Type B pancreatic cell (in vitro differentiated cells): ENCODE data around the gene ATG101. TPM values are rescaled to one million over a fixed set of nuclear protein-coding genes. Genes with fewer than 3 reads are reported as not detected.
A peak's percentile ranks its signal among the peaks of the same experiment; 100 is the strongest.

Experiments used
- DNase-seq: peaks from one replicate; pipeline ENCODE4 v3.0.0; 2021; ENCODE audit warnings: mixed read lengths; ENCODE audit not compliant: unreplicated experiment; ENCODE audit errors: extremely low spot score
- H3K27ac Mint-ChIP-seq: 2 replicates; pipeline ENCODE4 v1.8.0; 2021; ENCODE audit warnings: mild to moderate bottlenecking, mixed read lengths
- H3K27me3 Mint-ChIP-seq: 2 replicates; pipeline ENCODE4 v1.8.0; 2021; ENCODE audit warnings: mixed read lengths
- H3K36me3 Mint-ChIP-seq: 2 replicates; pipeline ENCODE4 v1.8.0; 2021; ENCODE audit warnings: mixed read lengths
- H3K4me1 Mint-ChIP-seq: one replicate; pipeline ENCODE4 v1.8.0; 2021; ENCODE audit warnings: mixed read lengths; ENCODE audit not compliant: unreplicated experiment
- H3K4me3 Mint-ChIP-seq: 2 replicates; pipeline ENCODE4 v1.8.0; 2021; ENCODE audit warnings: mild to moderate bottlenecking, mixed read lengths
- H3K9me3 Mint-ChIP-seq: 2 replicates; pipeline ENCODE4 v1.8.0; 2021; ENCODE audit warnings: mixed read lengths
- total RNA-seq: library from RNA; stranded (reverse); gene quantifications from 2 replicates; pipeline ENCODE4 v1.2.1, GENCODE V29; 2021; ENCODE audit warnings: low replicate concordance
- TF ChIP-seq, protein P1 (sequence below): fragments of 200-600 bp; sonication (generic); conservative IDR thresholded peaks from 2 replicates; pipeline ENCODE4 v1.5.0; 2021; ENCODE audit warnings: antibody characterized with exemption, mild to moderate bottlenecking

The ATG101 gene
- total RNA-seq, 1 donor from 2014 or later = 35.7 TPM

DNA sequence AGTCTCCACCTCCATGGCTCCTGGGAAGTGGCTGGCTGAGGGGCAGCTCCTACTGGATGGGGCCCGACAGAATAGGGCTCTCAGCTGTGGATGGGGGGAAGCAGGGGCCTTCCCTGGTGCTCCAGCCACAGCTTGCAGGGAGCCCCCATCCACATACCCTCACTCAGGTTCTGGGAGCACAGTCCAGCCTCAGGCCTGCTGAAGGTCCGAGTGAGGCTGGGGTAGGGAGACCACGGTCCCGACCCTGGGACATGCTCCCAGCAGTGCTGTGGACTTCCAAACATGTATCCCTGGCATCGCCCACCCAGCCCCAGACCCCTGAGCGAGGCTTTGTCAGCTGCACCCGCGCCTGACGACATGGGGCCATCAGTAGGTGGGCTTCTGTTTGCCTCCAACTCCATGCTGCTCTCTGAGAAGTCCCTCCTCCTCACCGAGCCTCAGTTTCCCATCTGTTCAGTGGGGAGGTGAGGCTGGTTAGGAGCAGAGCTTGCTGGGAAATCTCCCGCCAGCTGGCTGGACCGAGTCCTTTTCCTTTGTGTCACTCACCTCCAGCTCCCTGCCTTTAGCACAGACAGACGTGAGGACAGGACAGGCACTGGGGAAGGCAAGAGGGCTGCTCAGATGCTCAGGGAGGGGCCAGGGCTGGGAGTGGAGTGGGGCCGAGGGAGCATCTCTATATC is 9.1 kb upstream of the ATG101 start:
- Mint-ChIP-seq H3K4me1 (no peaks in the 10 kb centered on the region), H3K36me3 (no peaks in the 10 kb centered on the region), H3K27ac (peak overlapping the region; percentile 18), H3K27me3 (peaks cover 10% of the 10 kb centered on the region), H3K9me3 (no peaks in the 10 kb centered on the region), H3K4me3 (no peak overlapping the region)
- TF ChIP-seq, protein P1, sequence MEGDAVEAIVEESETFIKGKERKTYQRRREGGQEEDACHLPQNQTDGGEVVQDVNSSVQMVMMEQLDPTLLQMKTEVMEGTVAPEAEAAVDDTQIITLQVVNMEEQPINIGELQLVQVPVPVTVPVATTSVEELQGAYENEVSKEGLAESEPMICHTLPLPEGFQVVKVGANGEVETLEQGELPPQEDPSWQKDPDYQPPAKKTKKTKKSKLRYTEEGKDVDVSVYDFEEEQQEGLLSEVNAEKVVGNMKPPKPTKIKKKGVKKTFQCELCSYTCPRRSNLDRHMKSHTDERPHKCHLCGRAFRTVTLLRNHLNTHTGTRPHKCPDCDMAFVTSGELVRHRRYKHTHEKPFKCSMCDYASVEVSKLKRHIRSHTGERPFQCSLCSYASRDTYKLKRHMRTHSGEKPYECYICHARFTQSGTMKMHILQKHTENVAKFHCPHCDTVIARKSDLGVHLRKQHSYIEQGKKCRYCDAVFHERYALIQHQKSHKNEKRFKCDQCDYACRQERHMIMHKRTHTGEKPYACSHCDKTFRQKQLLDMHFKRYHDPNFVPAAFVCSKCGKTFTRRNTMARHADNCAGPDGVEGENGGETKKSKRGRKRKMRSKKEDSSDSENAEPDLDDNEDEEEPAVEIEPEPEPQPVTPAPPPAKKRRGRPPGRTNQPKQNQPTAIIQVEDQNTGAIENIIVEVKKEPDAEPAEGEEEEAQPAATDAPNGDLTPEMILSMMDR = no peak
- DNase-seq = no peak

- Mint-ChIP-seq H3K4me1 (no peaks in the 10 kb centered on the region), H3K27ac (peak overlapping the region; percentile 18), H3K4me3 (no peak overlapping the region), H3K9me3 (no peaks in the 10 kb centered on the region), H3K36me3 (no peaks in the 10 kb centered on the region), H3K27me3 (peaks cover 19% of the 10 kb centered on the region)
- no peak for DNase-seq
- TF ChIP-seq, protein P1 = no peak
Measured at GRCh38 chr12:52061470-52062166, 8.2 kb upstream of the ATG101 start.

DNA sequence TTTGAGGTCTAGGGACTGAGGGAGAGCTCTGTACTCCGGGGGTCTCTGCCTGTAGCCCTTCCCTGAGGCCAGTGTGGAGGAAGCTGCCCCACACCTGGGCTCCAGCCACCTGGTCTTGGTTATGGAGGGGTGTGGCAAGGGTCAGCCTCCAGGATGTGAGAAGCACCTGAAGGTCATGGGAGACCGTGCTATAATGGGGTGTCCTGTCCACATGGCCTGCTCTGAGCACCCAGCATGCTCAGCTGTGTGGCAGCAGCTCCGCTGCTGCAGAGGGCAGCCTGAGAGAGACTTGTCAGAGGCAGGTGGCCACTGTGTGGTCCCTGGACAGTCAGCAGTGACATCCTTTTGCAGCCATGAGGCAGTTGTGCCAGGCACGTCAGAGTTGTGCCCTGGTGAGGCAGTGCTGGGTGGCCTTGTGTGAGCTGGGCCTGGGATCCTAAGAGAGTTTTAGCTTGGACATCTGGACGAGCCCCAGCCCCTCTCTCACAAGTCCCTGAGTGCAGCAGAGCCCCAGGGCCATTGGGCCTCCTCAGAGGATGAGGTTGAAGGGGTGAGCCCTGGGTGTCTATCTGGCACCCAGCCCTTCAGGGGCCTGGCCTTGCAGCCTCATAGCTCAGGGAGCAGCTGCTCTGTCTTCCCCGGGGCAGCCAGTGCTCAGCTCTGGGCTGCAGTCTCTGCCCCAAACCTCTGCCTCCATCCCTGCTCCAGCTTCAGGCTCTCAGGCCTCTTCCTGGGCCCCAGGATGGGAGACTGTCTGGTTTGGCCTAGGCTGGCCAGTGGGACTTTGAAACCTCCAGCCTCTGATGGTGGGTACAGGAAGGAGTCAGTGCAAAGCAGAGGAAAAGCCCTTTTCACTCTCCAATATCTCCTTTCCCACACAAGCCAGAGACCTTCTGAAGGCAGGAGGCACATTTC is 7.4 kb upstream of the ATG101 start:
- no peaks in the 10 kb centered on the region for H3K36me3 Mint-ChIP-seq
- no peak overlapping the region for H3K4me3 Mint-ChIP-seq
- no peak overlapping the region for H3K27ac Mint-ChIP-seq
- H3K27me3 Mint-ChIP-seq = peaks cover 25% of the 10 kb centered on the region
- no peaks in the 10 kb centered on the region for H3K4me1 Mint-ChIP-seq
- TF ChIP-seq, protein P1 = no peak
- H3K9me3 Mint-ChIP-seq = no peaks in the 10 kb centered on the region
- peak; percentile 61 for DNase-seq

- TF ChIP-seq, protein P1 = no peak
- H3K9me3 Mint-ChIP-seq = no peaks in the 10 kb centered on the region
- no peaks in the 10 kb centered on the region for H3K36me3 Mint-ChIP-seq
- no peak overlapping the region for H3K4me3 Mint-ChIP-seq
- no peaks in the 10 kb centered on the region for H3K4me1 Mint-ChIP-seq
- H3K27ac Mint-ChIP-seq = no peak overlapping the region
- peaks cover 25% of the 10 kb centered on the region for H3K27me3 Mint-ChIP-seq
- no peak for DNase-seq
Measured at GRCh38 chr12:52063082-52063924, 6.5 kb upstream of the ATG101 start.
